HG02884 (cell line): ENCODE measurements around the gene PDZD2.

ENCODE experiments used
- ATAC-seq: cut with Tn5 transposase; IDR thresholded peaks from one replicate; pipeline ENCODE4 v1.9.1; 2021; ENCODE audit warnings: mild to moderate bottlenecking, moderate library complexity; ENCODE audit not compliant: unreplicated experiment

Gene PDZD2

DNA sequence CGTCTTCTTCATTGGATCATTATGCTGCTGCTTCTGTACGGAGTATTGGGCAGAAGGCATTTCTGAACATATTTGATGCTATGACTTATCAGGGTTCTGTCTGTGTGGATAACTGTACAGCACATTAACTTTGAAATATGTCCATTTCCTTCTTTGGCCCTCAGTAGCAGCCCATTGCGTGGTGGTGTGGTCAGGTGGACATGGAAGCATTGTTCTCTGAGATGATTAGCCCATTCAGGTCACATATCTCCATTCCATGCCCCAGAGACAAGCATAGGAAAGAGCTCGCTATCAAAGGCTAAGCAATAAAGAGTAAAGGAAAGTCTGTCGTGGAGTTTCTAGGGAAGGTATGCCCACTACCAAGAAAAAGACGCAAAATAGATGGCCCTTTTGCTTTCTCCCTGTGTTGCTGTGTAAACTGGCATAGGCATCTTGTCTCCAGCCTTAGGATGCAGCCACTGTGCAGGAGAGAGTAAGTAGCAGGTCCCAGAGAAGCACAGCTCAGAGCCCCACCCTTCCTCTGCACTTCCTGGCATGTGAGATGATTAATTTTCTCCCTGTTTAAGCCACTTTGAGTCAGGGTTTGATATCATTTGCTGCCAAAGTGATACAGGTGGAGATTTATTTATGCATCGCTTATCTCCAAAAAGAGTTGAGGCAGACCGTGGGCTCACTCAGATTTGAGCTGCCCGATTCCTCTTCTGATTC is 221.9 kb downstream of the PDZD2 start:
- ATAC-seq, result no peak

DNA sequence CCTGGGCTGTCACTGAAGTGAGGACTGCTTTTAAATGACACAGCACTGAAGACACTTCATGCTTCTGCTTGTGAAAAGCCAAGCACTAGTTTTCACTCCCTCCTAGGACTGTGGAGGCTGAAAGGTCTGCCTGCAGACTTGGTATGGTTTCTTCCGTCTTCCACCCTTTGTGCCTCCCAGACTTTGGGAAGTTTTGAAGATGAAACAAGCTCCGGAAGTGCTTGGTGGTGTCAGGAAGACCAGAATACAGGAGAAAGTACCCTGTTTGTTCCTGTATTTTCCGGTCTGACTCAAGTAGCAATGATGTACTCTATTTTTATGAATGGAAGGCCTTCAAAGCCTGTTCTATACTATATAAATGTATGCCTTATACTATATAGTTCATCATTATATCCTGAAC is 222.7 kb downstream of the PDZD2 start:
- ATAC-seq, result no peak

DNA sequence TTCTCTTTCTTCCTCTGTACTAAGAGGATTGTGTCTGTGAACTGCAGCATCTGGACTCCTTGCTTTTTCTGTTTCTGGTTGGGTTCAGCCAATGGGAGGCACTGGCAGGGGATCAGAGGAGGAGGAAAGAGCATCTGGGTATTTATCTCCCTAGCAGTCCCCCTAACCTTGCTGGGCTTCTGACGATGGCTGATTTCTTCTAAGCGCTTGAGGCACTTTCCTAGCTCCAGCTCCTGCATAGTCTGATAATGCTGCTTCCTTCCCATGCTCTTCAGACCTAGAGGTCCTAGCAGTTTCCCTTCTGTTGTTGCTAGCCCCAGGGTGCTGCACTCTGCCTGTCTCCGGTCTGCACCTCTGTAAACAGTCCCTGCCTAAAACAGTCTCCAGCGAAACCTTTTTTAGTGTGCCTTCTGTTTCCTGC is 225.1 kb downstream of the PDZD2 start:
- no peak for ATAC-seq

DNA sequence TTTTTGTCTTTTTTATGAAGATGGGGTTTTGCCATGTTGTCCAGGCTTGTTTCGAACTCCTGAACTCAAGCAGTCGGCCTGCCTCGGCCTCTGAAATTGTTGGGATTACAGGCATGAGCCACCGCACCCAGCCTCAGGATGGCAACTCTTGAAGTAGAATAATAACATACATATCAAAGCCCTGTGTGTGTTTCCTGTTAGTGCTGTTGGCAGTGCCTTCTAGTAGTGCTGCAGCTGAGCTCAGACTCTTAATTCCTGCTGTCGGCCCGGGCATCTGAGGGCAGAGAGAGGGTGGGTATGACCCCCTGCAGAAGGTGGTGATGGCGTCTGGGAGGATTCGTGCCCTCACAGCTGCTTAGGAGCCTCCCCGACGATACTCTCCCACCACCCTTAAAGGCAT is 227.2 kb downstream of the PDZD2 start:
- ATAC-seq, result no peak

DNA sequence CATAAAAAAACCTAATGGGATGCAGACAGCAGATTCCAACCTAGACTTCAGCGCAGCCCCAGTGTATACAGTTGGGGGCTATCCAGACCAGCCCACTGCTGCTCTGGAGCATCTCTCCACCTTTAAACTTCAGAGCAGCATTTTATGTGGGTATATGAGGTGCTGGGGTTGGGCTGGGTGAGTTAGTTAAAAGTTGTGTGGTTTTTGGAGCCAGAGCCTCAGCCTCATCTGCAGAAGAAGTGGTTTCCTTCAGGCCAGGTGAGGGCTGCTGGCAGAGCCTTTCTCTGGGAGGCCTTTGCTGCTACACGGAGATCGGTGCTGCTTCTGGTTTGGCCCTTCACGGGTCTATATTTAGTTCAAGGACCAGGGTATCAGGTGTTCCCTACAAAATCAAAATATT is 228.3 kb downstream of the PDZD2 start:
- no peak for ATAC-seq

DNA sequence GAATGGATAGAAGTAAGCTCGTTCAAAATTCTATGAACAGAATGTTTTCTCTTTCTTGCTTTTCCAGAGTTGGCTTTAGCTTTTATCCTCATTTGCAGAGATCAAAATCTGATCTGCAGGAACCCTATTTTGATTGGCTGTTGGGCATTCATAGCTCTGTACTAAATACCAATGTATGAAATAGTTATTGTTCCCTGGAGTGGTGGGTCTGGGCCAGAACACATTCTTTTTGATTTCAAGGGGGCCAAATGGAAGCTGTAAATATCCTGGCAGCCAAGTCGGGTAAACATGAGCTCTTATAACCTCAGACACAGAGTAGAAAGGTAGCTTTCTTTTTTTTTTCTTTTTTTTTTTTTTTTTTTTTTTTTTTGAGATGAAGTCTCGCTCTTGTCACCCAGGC is 241.5 kb downstream of the PDZD2 start:
- no peak for ATAC-seq

DNA sequence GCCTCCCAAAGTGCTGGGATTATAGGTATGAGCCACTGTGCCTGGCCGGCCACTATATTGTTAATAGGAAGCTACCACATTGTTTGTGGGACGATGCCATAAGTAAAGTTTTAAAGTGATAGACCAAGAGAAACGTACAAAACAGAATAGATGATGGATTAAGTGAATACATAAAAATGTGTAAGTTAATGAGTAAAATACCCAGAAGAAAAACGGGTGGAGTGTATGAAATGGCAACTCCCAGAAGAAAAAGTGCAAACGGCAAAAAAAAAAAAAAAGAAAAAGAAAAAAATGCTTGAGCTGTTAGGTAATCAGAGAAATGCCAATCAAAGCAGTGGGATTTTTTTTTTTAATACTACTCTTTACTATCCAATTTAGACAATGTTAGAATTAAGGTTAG is 246.0 kb downstream of the PDZD2 start:
- ATAC-seq, result no peak

DNA sequence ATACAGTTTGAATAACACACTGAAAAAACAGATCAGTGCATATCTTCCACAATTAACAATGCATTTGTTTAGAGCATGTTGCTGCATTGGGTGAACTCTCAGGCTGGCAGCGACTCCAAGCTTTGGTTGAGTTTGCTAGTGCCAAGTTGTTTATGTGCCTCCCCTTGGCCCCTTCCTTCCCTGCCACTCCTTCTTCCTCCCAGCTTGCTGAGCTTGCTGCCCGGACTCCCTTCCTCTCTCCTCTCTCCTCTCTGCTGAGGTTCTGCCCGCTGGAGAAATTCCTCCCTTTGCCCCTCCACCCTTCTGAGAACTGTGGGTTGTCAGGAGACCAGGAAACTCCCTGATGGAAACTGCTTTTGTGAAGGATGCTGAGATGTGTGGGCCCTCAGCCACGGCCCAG is 247.3 kb downstream of the PDZD2 start:
- ATAC-seq, result no peak

DNA sequence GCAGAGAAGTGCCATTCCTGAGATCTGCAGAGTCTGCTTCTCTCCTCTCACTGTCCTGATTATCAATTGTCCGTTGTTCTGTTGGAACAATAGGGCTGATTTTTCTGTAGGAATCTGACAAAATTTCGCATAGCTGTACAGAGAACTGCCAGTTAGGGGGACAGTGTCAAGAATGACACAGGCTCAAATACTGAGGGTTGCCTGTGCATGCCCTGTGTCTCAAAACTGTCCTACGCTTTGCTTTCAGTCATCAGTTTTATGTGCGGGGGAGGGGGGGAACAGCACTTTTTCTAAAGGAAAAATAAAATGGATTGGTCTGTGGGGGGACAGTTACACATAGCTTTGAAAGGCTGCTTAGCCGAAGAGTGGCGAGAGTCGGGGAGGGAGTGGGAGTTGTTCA is 248.6 kb downstream of the PDZD2 start:
- ATAC-seq, result no peak

DNA sequence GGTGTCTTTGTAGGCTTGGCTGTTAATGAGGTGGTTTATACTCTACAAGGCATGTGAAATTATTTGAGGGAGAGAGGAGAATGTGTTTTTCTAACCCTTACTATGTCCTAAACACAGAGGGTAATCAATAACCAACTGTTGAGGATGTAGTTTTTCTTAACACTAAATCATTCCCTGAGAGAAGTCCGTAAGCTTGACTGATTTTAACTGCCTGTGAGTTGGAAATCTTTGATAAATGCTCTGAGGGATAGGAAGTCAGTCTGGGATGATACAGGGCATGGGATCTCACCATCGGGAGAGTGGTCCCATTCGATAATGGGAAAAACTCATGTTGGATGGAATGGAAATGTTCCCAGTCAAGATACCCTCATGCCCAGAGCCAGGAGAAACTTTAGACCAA is 249.6 kb downstream of the PDZD2 start:
- no peak for ATAC-seq

DNA sequence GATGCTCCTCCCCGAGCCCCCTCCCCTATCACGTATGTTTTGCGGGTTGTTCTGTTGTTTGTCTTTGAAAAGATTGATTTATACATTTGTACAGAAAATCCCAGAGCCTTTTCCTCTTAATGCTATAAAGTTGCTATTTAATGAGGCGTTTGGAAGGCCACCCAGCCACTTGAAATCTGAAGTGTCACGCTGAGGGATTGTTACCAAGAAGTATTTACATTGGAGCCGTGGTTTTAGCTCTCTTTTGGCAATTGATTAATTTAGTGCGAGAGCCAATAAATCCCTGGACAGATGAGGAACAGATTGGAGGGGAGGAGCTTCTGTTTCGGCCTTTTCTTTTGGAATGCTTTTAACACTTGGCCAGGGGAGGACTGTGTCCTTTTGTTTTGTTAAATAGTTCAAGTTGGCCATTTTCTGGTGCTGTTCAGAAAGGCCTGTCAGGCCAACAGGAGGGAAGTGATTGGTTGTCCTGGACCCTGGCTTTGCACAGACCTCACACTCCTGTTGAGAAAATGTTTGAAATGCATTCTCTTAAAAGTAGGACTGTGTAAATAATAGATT is 250.2 kb downstream of the PDZD2 start:
- no peak for ATAC-seq

DNA sequence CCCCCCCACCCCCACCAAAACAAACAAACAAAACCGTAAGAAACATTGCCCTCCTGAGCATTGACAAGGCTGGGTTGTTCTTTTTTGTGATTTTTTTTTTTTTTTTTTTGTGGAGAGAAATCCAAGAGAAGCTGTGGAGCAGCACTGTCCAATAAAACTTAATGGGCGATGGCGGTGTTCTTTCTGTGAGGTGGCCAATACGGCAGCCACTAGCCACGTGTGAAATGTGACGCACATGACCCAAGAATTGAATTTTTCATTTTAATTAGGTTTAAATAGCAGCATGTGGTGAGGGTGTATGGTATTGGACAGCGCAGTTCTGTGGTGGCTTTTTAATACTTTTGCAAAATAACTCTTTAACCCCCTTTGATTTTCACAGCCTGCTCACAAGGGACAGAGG is 251.1 kb downstream of the PDZD2 start:
- ATAC-seq, result no peak

DNA sequence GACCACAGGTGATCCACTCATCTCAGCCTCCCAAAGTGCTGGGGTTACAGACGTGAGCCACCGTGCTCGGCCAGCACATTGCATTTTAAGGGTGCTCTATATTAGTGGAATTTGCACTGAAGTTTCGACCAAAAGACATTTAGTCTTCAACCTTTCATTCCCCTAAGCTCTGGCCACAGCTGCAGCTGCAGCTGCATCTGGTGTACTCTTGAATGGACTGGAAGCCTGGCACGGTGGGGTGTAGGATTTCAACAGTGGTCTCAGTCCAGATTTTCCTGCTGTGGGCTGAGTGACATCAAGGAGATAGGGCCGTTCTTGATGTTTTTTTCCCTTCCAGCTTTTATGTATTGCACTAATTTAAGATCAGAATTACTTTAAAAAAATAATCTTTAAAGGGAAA is 255.2 kb downstream of the PDZD2 start:
- ATAC-seq, result no peak

DNA sequence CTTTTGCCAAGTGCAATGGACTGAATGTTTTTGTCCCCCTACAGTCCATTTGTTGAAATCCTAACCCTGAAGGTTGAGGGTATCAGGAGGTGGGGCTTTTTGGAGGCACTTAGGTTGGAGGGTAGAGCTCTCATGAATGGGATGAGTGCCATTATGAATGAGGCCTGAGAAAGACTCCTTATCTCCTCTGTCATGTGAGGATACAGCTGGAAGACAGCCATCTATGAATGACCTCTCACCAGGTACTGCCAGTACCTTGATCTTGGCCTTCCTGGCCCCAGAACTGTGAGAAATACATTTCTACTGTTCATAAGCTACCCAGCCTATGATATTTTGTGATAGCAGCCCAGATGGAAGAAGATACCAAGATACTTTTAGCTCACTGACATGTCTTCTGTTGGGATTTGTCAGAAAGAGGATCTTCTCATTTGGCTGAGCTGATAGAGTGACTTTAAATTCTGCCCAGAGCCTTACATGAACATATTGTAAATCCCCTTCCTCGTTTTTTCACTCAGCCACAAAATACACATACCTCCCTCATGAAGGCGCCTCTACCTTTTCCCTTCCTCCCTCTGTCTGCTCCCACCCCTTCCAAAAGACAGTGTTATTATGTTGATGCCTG is 256.4 kb downstream of the PDZD2 start:
- ATAC-seq, result no peak

DNA sequence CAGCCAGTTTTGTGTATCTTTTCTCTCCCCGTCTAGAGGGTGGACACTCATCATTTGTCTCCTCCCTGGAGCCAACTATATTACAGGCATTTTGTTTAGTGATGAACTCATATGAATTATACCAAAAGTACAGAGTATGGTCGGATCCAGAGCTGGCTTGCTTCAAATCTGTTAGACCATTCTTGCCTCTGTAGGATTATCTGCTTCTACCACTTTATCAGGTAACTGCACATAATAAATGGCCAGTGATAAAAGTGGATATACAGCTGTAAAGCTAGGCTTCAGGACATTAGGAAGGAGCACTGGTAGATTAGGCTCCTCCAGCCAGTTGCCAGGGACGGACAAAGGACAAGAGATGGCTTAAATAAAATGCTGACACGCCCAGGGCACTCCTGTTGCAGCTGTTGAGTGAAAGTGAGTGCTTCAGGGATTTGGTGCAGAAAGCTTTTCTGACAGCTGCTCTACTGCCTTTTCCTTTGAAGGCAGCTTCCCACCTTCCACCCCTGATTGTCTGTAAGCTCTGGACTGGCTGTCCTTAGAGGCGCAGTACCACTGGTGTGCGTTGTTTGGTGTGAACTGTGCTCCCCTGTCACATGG is 259.2 kb downstream of the PDZD2 start:
- ATAC-seq, result no peak

DNA sequence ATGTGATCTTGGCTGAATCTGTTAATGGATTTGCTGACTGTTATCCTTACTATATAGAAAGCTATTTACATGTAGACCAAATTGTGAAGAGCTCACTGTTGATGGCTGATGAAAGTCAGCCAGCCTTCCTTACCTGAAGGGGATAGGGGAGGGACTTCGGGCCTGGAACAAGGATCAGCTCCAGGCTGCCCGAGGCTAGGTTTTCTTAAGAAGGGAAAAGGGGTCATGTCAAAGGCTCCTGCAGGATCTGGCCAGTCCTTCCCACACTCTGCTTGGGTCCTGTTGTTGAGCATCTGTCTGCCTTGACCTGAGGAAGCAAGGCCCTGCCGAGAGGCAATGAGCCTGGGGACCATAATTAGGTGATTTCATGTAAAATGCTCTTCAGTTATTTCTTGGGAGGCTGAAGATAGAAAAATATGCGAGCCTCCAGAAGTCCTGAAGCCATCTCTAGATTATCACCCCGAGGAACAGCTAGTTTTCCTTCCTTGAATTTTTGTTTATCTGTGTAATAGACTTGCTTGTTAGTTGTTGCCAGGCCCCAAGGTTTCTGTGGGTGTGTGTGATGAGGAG is 261.4 kb downstream of the PDZD2 start:
- no peak for ATAC-seq

DNA sequence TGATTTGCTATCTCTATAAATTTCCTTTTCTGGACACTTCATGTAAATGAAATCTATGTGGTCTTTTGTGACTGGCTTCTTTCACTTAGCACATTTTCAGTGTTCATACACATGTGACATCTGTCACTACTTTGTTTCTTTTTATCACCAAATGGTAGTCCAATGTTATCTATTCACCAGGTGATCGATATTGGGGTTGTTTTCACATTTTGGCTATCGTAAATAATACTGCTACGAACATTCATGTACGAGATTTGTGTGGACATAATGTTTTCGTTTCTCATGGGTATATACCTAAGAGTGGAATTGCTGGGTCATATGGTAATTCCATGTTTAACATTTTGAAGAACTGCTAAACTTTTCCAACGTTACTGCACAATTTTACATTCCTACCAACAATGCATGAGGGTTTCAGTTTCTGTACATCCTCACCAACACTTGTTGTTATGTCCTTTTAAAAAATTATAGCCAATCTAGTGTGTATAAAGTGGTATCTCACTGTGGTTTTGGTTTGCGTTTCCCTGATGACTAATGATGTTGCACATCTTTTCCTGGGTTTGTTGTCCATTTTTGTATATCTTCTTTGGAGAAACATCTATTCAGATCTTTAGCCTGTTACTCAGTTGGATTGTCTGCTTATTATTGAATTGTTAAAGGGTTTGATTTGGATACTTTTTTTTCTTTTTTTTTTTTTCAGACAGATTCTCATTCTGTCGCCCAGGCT is 263.0 kb downstream of the PDZD2 start:
- no peak for ATAC-seq

DNA sequence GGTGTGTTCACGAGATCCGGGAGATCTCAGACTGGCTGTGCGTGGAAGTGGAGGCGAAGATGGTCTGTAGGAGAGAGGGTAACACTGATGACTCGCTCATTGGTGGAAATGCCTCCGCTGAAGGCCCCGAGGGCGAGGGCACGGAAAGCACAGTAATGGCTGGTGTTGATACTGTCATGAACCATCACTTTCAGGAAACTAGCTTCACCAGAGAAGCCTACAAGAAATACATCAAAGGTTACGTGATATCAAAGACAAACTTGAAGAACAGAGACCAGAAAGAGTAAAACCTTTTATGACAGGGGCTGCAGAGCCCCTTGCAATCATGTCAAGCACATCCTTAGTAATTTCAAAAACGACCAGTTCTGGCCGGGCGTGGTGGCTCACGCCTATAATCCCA is 269.5 kb downstream of the PDZD2 start:
- ATAC-seq, result no peak

DNA sequence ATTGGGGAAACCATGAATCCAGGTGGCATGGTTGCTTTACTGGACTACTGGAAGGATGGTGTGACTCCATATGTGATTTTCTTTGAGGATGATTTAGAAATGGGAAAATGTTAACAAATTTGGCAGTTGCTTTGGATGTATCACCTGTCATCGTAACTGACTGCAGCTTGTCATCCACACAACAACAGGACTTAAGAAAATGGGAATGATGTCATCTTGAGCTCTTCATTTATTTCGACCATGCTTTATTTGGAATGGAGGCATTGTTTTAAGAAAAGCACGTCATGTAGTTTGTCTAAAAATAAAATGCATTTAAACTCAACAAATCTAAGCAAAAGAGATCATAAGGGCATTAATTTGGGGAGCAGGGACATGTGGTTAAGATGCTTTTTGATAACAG is 270.1 kb downstream of the PDZD2 start:
- ATAC-seq, result no peak

DNA sequence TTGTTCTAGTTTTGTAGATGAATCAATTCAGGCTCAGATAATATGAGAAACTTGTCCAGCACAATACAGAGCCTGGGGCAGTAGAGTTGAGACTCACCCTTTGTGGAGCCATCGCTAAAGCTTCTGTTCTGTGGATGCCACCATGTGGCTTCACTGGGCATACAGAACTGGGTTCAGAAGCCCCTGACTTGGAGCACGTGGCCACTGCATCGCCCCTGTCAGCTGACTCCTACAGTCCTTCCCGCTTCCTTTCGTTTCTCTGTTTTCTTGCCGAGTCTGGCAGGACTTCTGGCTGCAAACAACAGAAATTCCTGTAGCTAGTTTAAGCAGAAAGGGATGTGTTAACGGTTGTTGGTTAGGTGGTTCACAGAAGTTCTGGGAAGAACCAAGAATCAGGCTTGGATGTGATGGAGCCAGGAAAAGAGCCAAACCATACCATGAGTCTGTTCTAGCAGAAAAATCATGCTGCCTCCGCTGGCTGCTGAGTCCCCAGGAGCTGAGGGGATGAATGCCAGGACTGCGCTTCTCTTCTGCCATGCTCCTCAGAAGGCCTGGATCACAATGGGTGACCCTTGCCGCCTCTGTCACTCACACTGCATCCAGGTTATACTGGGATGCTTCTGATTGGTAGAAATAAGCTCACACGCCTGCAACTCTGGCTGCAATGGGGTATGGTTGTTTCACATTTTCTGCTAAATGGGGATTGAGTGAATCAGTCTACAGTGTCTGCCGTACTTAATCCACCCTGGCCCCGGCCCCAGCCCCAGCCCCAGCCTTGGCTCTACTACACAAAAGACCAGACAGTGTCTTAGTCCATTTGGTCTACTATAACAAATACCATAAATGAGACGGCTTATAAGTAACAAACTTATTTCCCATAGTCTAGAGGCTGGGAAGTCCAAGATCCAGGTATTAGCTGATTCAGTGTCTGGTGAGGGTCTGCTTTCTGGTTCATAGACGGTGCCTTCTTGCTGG is 272.6 kb downstream of the PDZD2 start:
- no peak for ATAC-seq
